GM12878 (cell line): ENCODE data around the gene LIMS2. TPM values are rescaled to one million over a fixed set of nuclear protein-coding genes. Genes with fewer than 3 reads are reported as not detected.

Source experiments
- ATAC-seq: fragments of 200-7000 bp; cut with Tn5 transposase; 3 replicates; pipeline ENCODE4 v1.9.1; 2020; ENCODE audit warnings: mild to moderate bottlenecking, moderate library complexity
- BruUV-seq: library from RNA; stranded (reverse); fragments of 400-500 nt; replicated peaks from 2 replicates; lab custom pipeline; 2021; lab: Mats Ljungman, UMichigan
- CTCF ChIA-PET: fragments of 300-600 bp; sonication (Branson Sonifier 250); formaldehyde crosslinking; extraction: SDS; loops from one replicate; lab custom pipeline; 2021; ENCODE audit warnings: inconsistent platforms; lab: Yijun Ruan, JAX
- POLR2A ChIA-PET: fragments of 350-600 bp; formaldehyde crosslinking; extraction: SDS; loops from one replicate; lab custom pipeline; 2021; ENCODE audit warnings: inconsistent platforms; lab: Charles Lee
- RAD21 ChIA-PET: fragments of 300-600 bp; sonication (Branson Sonifier 250); formaldehyde crosslinking; loops from one replicate; lab custom pipeline; 2023; ENCODE audit warnings: antibody characterized with exemption; ENCODE audit not compliant: unreplicated experiment; lab: Charles Lee
- SMC1A ChIA-PET: fragments of 300-600 bp; sonication (Branson Sonifier 250); formaldehyde crosslinking; loops from one replicate; lab custom pipeline; 2023; ENCODE audit not compliant: unreplicated experiment, uncharacterized antibody; lab: Charles Lee
- DNase-seq: peaks from one replicate; pipeline ENCODE4 v3.0.0-alpha.2; 2011; ENCODE audit warnings: low read depth, low spot score
- FAIRE-seq: peaks from 3 replicates; lab custom pipeline; 2011; peaks lifted over from hg19 to GRCh38; lab: Jason Lieb, UNC
- H2AFZ ChIP-seq: 2 replicates; pipeline ENCODE4 v1.6.0; 2011; ENCODE audit warnings: low read depth, low read length, control low read depth; ENCODE audit not compliant: control insufficient read depth
- H3K27ac ChIP-seq: 2 replicates; pipeline ENCODE4 v1.5.1; 2011; ENCODE audit warnings: control low read depth; ENCODE audit not compliant: control insufficient read depth, insufficient read depth
- H3K27me3 ChIP-seq, 2 experiments: replicated peaks in 1 of 2; 2 replicates each; pipeline versions ENCODE4 v1.6.0 to v1.6.1; 2011; ENCODE audit warnings: low read length in 1 of 2; ENCODE audit not compliant: control insufficient read depth in 2 of 2, insufficient read depth in 2 of 2
- H3K36me3 ChIP-seq, 2 experiments: 2 replicates each; pipeline ENCODE4 v1.5.1; 2011; ENCODE audit warnings: low read length in 1 of 2; ENCODE audit not compliant: control insufficient read depth in 2 of 2, insufficient read depth in 2 of 2
- H3K4me1 ChIP-seq: 2 replicates; pipeline ENCODE4 v1.6.1; 2011; ENCODE audit warnings: mild to moderate bottlenecking, low read length, moderate library complexity, mixed read lengths; ENCODE audit not compliant: control insufficient read depth, insufficient read depth
- H3K4me2 ChIP-seq: 2 replicates; pipeline ENCODE4 v1.6.0; 2011; ENCODE audit warnings: control low read depth; ENCODE audit not compliant: control insufficient read depth, insufficient read depth
- H3K4me3 ChIP-seq: fragments of 200-600 bp; sonication (generic); 2 replicates; pipeline ENCODE4 v1.5.1; 2016
- H3K79me2 ChIP-seq: 2 replicates; pipeline ENCODE4 v1.6.0; 2011; ENCODE audit warnings: low read length; ENCODE audit not compliant: control insufficient read depth, insufficient read depth
- H3K9ac ChIP-seq: 2 replicates; pipeline ENCODE4 v1.8.0; 2011; ENCODE audit warnings: low read length, control low read depth, mixed read lengths; ENCODE audit not compliant: control insufficient read depth, insufficient read depth
- H3K9me3 ChIP-seq: replicated peaks from 3 replicates; pipeline ENCODE4 v1.5.1; 2011; ENCODE audit warnings: mild to moderate bottlenecking, low read length; ENCODE audit not compliant: control insufficient read depth, insufficient read depth
- H4K20me1 ChIP-seq: 2 replicates; pipeline ENCODE4 v1.6.0; 2011; ENCODE audit not compliant: control insufficient read depth, insufficient read depth
- ATF3 ChIP-seq: IDR thresholded peaks from 2 replicates; pipeline ENCODE4 v1.6.1; 2011; ENCODE audit warnings: low read depth, mild to moderate bottlenecking, low read length, moderate library complexity, borderline replicate concordance; ENCODE audit errors: extremely low read depth
- CHD1 ChIP-seq: IDR thresholded peaks from 2 replicates; pipeline ENCODE4 v1.6.1; 2012; ENCODE audit warnings: low read depth, low read length, improper control_type of control experiment
- EED ChIP-seq: sonication (generic); IDR thresholded peaks from 2 replicates; pipeline ENCODE4 v1.6.1; 2016; ENCODE audit warnings: antibody characterized with exemption, low read depth
- FOXK2 ChIP-seq: fragments of 450-650 bp; IDR thresholded peaks from 2 replicates; pipeline ENCODE4 v1.6.1; 2017; ENCODE audit warnings: mild to moderate bottlenecking, moderate library complexity
- FOXM1 ChIP-seq: IDR thresholded peaks from 2 replicates; pipeline ENCODE4 v1.6.1; 2012; ENCODE audit warnings: low read depth, mild to moderate bottlenecking, inconsistent platforms, low read length, moderate library complexity
- IKZF1 ChIP-seq: fragments of 450-650 bp; conservative IDR thresholded peaks from 2 replicates; pipeline ENCODE4 v1.6.1; 2017; ENCODE audit warnings: antibody characterized with exemption, mild to moderate bottlenecking
- MTA3 ChIP-seq: IDR thresholded peaks from 2 replicates; pipeline ENCODE4 v1.6.1; 2012; ENCODE audit warnings: low read length, inconsistent platforms, borderline replicate concordance
- MYC ChIP-seq: IDR thresholded peaks from 2 replicates; pipeline ENCODE4 v1.6.1; 2011; ENCODE audit warnings: mild to moderate bottlenecking, low read length, moderate library complexity, inconsistent platforms; ENCODE audit not compliant: insufficient read depth, insufficient replicate concordance, insufficient read length, severe bottlenecking
- NFXL1 ChIP-seq: fragments of 450-650 bp; IDR thresholded peaks from 2 replicates; pipeline ENCODE4 v1.6.1; 2017; ENCODE audit warnings: antibody characterized with exemption, mild to moderate bottlenecking, borderline replicate concordance
- NFYA ChIP-seq: IDR thresholded peaks from 2 replicates; pipeline ENCODE4 v1.6.1; 2011; ENCODE audit warnings: low read depth, mild to moderate bottlenecking, low read length, improper control_type of control experiment, borderline replicate concordance
- POLR2AphosphoS5 ChIP-seq: IDR thresholded peaks from 2 replicates; pipeline ENCODE4 v1.6.1; 2011; ENCODE audit warnings: mild to moderate bottlenecking, low read length, inconsistent platforms
- POU2F2 ChIP-seq: IDR thresholded peaks from 3 replicates; pipeline ENCODE4 v1.6.1; 2011; ENCODE audit warnings: low read depth, mild to moderate bottlenecking, low read length, borderline replicate concordance
- RFX5 ChIP-seq: IDR thresholded peaks from 2 replicates; pipeline ENCODE4 v1.6.1; 2011; ENCODE audit warnings: low read depth, low read length, improper control_type of control experiment
- RUNX3 ChIP-seq: IDR thresholded peaks from 2 replicates; pipeline ENCODE4 v1.6.1; 2012; ENCODE audit warnings: low read length, inconsistent platforms
- SMC3 ChIP-seq: IDR thresholded peaks from 2 replicates; pipeline ENCODE4 v1.6.1; 2011; ENCODE audit warnings: low read length, improper control_type of control experiment, borderline replicate concordance
- USF2 ChIP-seq: IDR thresholded peaks from 2 replicates; pipeline ENCODE4 v1.6.1; 2011; ENCODE audit warnings: low read depth, low read length, improper control_type of control experiment, borderline replicate concordance
- ZNF384 ChIP-seq: IDR thresholded peaks from 2 replicates; pipeline ENCODE4 v1.6.1; 2012; ENCODE audit warnings: low read depth, mild to moderate bottlenecking, low read length, improper control_type of control experiment, borderline replicate concordance
- WGBS: methylation state at CpG from one replicate; pipeline ENCODE4 v1.1.6; 2016; ENCODE audit warnings: low lambda C conversion rate; ENCODE audit not compliant: insufficient replicate concordance, insufficient coverage; ENCODE audit errors: missing lambda C conversion rate; 5-methylcytosine and 5-hydroxymethylcytosine counted together
- in situ Hi-C: fragments of 300-500 bp; cut with MboI; formaldehyde crosslinking; loops from 9 replicates; pipeline ENCODE4 v1.14.3; 2018; ENCODE audit warnings: mixed read lengths
- intact Hi-C: fragments of 100-400 bp; cut with micrococcal nuclease; formaldehyde crosslinking; loops from one replicate; pipeline ENCODE4 v1.14.2; 2022; ENCODE audit not compliant: unreplicated experiment
- polyA plus RNA-seq, 11 experiments: library from polyadenylated mRNA; depleted of rRNA in 4 of 11; unstranded in 6 of 11; stranded (reverse) in 5 of 11; fragments of >200 nt; fragmentation: Nextera tagmentation in 4 of 11; fragmentation: Illumina TruSeq in 1 of 11; extraction: Ambion mirVana in 4 of 11; extraction: Trizol in 1 of 11; gene quantifications; 1 replicate in 1 of 11; 2 replicates in 10 of 11; pipeline versions ENCODE4 v1.2.1 to v1.2.3, GENCODE V29; 2011 to 2016; ENCODE audit warnings: inconsistent platforms in 2 of 11, missing spikeins in 2 of 11, low read depth in 1 of 11
- total RNA-seq, 4 experiments: library from RNA; depleted of rRNA in 3 of 4; stranded (reverse); fragments of >200 nt in 3 of 4; fragmentation: Illumina TruSeq in 1 of 4; extraction: Trizol in 1 of 4; gene quantifications; 2 replicates each; pipeline versions ENCODE4 v1.2.1 to v1.2.3, GENCODE V29; 2013 to 2021

The LIMS2 gene
- total and polyA plus RNA-seq, 10 of the 15 experiments (the other 5 are each of a cell fraction or from before 2014, with no cell fraction given): 0.06 to 0.81 (median 0.16) TPM; not detected in 2

GRCh38 chr2:127636248-127637235, 38.8 kb downstream of the LIMS2 start (continued):
- TF ChIP-seq USF2: no peak
- no peak for TF ChIP-seq FOXK2
- no peak for TF ChIP-seq RFX5
- TF ChIP-seq FOXM1: no peak
- TF ChIP-seq RUNX3: no peak
- TF ChIP-seq POU2F2: no peak
- TF ChIP-seq MTA3: no peak
- TF ChIP-seq, all 136 proteins: peak for 0

- intact Hi-C loops: loop anchor here (5.0 kb wide), 1 partner anchor 38 kb away; no protein-coding TSS in a partner anchor
- Histone ChIP-seq H3K79me2 (no peaks in the 10 kb centered on the region), H3K27ac (no peak overlapping the region), H3K36me3 (no peaks in the 10 kb centered on the region), H3K27me3 (no peaks in the 10 kb centered on the region), H2AFZ (no peak overlapping the region), H3K4me1 (peaks cover 17% of the 10 kb centered on the region), H4K20me1 (no peaks in the 10 kb centered on the region), H3K4me2 (no peak overlapping the region), H3K9ac (no peak overlapping the region), H3K4me3 (no peak overlapping the region), H3K9me3 (no peaks in the 10 kb centered on the region)
- BruUV-seq: no TSS peak
- CTCF ChIA-PET: no interaction called here
- SMC1A ChIA-PET: no interaction called here
- RAD21 ChIA-PET: no interaction called here
- no peak for FAIRE-seq
- WGBS: 67% methylated on average over 19 of the region's 19 CpGs
- in situ Hi-C loops: no loop called here
- no peak for DNase-seq
- no peak for TF ChIP-seq NFXL1
- no peak for TF ChIP-seq IKZF1
- TF ChIP-seq ATF3: no peak
- no peak for TF ChIP-seq POLR2AphosphoS5
- TF ChIP-seq CHD1: no peak
- TF ChIP-seq EED: no peak
- no peak for TF ChIP-seq SMC3
- no peak for TF ChIP-seq MYC
- TF ChIP-seq ZNF384: no peak
- no peak for TF ChIP-seq NFYA
- ATAC-seq: no peak
- POLR2A ChIA-PET: no interaction called here
These were observed 39.7 kb downstream of the LIMS2 start for GRCh38 chr2:127635380-127636237.
